ENCODE data around the gene SMIM29. TPM values are rescaled to one million over a fixed set of nuclear protein-coding genes. Genes with fewer than 3 reads are reported as not detected.

SMIM29 gene
- total RNA-seq, 1 experiment from 2014 or later: 25.8 TPM

GRCh38 chr6:34275128-34275804 lies 26.5 kb upstream of the SMIM29 start:
- ATAC-seq (no peak), DNase-seq (no peak)
- CTCF ChIA-PET: no interaction called here
- POLR2A ChIA-PET (ENCODE audit: unreplicated experiment): no interaction called here
- intact Hi-C loops (cut with micrococcal nuclease): no loop called here
- Histone ChIP-seq H3K27me3 (ENCODE audit: low read length) (no peaks in the 10 kb centered on the region), H3K9ac (ENCODE audit: low read length) (no peak overlapping the region), H3K9me2 (replicated peaks; ENCODE audit: low read length) (no peaks in the 10 kb centered on the region), H3K27ac (ENCODE audit: low read length) (no peak overlapping the region), H3K36me3 (ENCODE audit: low read depth, low read length) (0 out of 2 replicates have a peak, but pooled peaks cover 2% of the 10 kb centered on the region), H3K4me1 (ENCODE audit: insufficient read depth, low read length) (no peaks in the 10 kb centered on the region), H3K9me3 (ENCODE audit: low read length) (no peaks in the 10 kb centered on the region), H3K4me3 (ENCODE audit: low read length) (no peak overlapping the region), H3K79me2 (ENCODE audit: low read length) (no peaks in the 10 kb centered on the region), H2AFZ (ENCODE audit: low read length) (no peak overlapping the region), H4K20me1 (ENCODE audit: low read length) (no peaks in the 10 kb centered on the region), H3K4me2 (ENCODE audit: low read length) (no peak overlapping the region), H3F3A (ENCODE audit: low read length, unreplicated experiment) (no peaks in the 10 kb centered on the region)
- no TSS peak for BruUV-seq (replicated peaks)
- TF ChIP-seq, protein P1, sequence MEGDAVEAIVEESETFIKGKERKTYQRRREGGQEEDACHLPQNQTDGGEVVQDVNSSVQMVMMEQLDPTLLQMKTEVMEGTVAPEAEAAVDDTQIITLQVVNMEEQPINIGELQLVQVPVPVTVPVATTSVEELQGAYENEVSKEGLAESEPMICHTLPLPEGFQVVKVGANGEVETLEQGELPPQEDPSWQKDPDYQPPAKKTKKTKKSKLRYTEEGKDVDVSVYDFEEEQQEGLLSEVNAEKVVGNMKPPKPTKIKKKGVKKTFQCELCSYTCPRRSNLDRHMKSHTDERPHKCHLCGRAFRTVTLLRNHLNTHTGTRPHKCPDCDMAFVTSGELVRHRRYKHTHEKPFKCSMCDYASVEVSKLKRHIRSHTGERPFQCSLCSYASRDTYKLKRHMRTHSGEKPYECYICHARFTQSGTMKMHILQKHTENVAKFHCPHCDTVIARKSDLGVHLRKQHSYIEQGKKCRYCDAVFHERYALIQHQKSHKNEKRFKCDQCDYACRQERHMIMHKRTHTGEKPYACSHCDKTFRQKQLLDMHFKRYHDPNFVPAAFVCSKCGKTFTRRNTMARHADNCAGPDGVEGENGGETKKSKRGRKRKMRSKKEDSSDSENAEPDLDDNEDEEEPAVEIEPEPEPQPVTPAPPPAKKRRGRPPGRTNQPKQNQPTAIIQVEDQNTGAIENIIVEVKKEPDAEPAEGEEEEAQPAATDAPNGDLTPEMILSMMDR (conservative IDR thresholded peaks at IDR 0.05; ENCODE audit: low read depth, low read length): no peak
- TF ChIP-seq EZH2 (IDR thresholded peaks at IDR 0.05; ENCODE audit: low read length, unreplicated experiment): no peak
- no peak for TF ChIP-seq EZH2phosphoT487 (IDR thresholded peaks at IDR 0.05; ENCODE audit: borderline replicate concordance, low read length)

GRCh38 chr6:34274129-34274528 lies 25.3 kb upstream of the SMIM29 start:
- CTCF ChIA-PET: no interaction called here
- no peak overlapping the region for H3K9ac ChIP-seq (ENCODE audit: low read length)
- H3F3A ChIP-seq (ENCODE audit: low read length, unreplicated experiment): no peaks in the 10 kb centered on the region
- no peaks in the 10 kb centered on the region for H3K79me2 ChIP-seq (ENCODE audit: low read length)
- no peaks in the 10 kb centered on the region for H3K9me2 ChIP-seq (replicated peaks; ENCODE audit: low read length)
- H3K36me3 ChIP-seq (ENCODE audit: low read depth, low read length): 0 out of 2 replicates have a peak, but pooled peaks cover 2% of the 10 kb centered on the region
- H3K4me2 ChIP-seq (ENCODE audit: low read length): no peak overlapping the region
- DNase-seq (no peak), ATAC-seq (no peak)
- no peaks in the 10 kb centered on the region for H3K4me1 ChIP-seq (ENCODE audit: insufficient read depth, low read length)
- POLR2A ChIA-PET (ENCODE audit: unreplicated experiment): no interaction called here
- no peak overlapping the region for H3K4me3 ChIP-seq (ENCODE audit: low read length)
- TF ChIP-seq EZH2phosphoT487 (IDR thresholded peaks at IDR 0.05; ENCODE audit: borderline replicate concordance, low read length) (no peak), EZH2 (IDR thresholded peaks at IDR 0.05; ENCODE audit: low read length, unreplicated experiment) (no peak)
- TF ChIP-seq, protein P1 (conservative IDR thresholded peaks at IDR 0.05; ENCODE audit: low read depth, low read length): no peak
- H3K9me3 ChIP-seq (ENCODE audit: low read length): no peaks in the 10 kb centered on the region
- no peaks in the 10 kb centered on the region for H3K27me3 ChIP-seq (ENCODE audit: low read length)
- H4K20me1 ChIP-seq (ENCODE audit: low read length): no peaks in the 10 kb centered on the region
- BruUV-seq (replicated peaks): no TSS peak
- no peak overlapping the region for H3K27ac ChIP-seq (ENCODE audit: low read length)
- no peak overlapping the region for H2AFZ ChIP-seq (ENCODE audit: low read length)
- intact Hi-C loops (cut with micrococcal nuclease): no loop called here

DNA sequence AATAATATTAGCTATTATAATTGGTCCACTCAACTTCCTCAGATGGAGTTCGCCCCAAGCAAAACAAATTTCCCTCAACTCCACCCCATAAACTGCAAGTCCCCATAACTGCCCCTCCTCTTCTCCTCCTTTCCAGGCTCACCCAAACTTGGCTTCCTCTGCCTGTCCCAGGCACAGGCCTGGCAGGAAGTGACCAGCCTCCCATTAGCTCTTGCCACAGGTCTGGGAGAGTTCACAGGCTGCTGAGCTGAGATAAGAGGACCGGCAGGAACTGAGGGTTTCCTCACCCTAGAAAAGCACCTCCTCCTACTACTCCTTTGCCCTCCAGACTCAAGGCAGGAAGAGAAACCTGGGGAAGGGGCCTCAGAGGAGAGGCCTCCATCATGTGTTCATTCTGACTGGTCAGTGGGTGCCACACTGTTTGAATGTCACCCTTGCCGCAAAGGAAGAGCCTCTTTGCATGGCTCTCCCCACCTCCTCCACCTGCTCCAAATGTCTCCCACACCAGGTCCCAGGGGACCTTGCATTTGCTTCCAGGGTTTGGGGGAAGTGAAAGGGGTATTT lies 24.5 kb upstream of the SMIM29 start:
- no peaks in the 10 kb centered on the region for H3K27me3 ChIP-seq (ENCODE audit: low read length)
- no peaks in the 10 kb centered on the region for H3K9me3 ChIP-seq (ENCODE audit: low read length)
- H3K79me2 ChIP-seq (ENCODE audit: low read length): no peaks in the 10 kb centered on the region
- no peak for TF ChIP-seq EZH2 (IDR thresholded peaks at IDR 0.05; ENCODE audit: low read length, unreplicated experiment)
- TF ChIP-seq, protein P1 (conservative IDR thresholded peaks at IDR 0.05; ENCODE audit: low read depth, low read length): no peak
- TF ChIP-seq EZH2phosphoT487 (IDR thresholded peaks at IDR 0.05; ENCODE audit: borderline replicate concordance, low read length): no peak
- no peaks in the 10 kb centered on the region for H3F3A ChIP-seq (ENCODE audit: low read length, unreplicated experiment)
- H3K9ac ChIP-seq (ENCODE audit: low read length): no peak overlapping the region
- ChIA-PET CTCF (no interaction called here), POLR2A (ENCODE audit: unreplicated experiment) (no interaction called here)
- 0 out of 2 replicates have a peak, but pooled peaks cover 2% of the 10 kb centered on the region for H3K36me3 ChIP-seq (ENCODE audit: low read depth, low read length)
- H3K9me2 ChIP-seq (replicated peaks; ENCODE audit: low read length): no peaks in the 10 kb centered on the region
- no peak overlapping the region for H3K4me3 ChIP-seq (ENCODE audit: low read length)
- no peak overlapping the region for H2AFZ ChIP-seq (ENCODE audit: low read length)
- intact Hi-C loops (cut with micrococcal nuclease): no loop called here
- H4K20me1 ChIP-seq (ENCODE audit: low read length): no peaks in the 10 kb centered on the region
- no peak overlapping the region for H3K4me2 ChIP-seq (ENCODE audit: low read length)
- no TSS peak for BruUV-seq (replicated peaks)
- no peak overlapping the region for H3K27ac ChIP-seq (ENCODE audit: low read length)
- ATAC-seq (no peak), DNase-seq (no peak)
- H3K4me1 ChIP-seq (ENCODE audit: insufficient read depth, low read length): no peaks in the 10 kb centered on the region
